Central memory CD8-positive, alpha-beta T cell (primary cell): ENCODE results near the gene KANSL1L.

Source experiments
- ATAC-seq: fragments of 150-1000 bp; cut with Tn5 transposase; replicated peaks from 2 replicates; pipeline ENCODE4 v1.10.0; 2022; ENCODE audit warnings: mild to moderate bottlenecking, moderate FRiP score, moderate number of reproducible peaks; ENCODE audit not compliant: poor library complexity, severe bottlenecking; ENCODE audit errors: extremely low read depth
- DNase-seq, 2 donors: peaks; one replicate each; pipeline ENCODE4 v3.0.0; 2021; ENCODE audit warnings: low spot score in 2 of 2
- H3K27ac Mint-ChIP-seq: one replicate; pipeline ENCODE4 v1.8.0; 2022; ENCODE audit warnings: low read depth, mild to moderate bottlenecking, moderate library complexity, mixed read lengths
- H3K27me3 Mint-ChIP-seq: one replicate; pipeline ENCODE4 v1.8.0; 2022; ENCODE audit warnings: mixed read lengths
- H3K36me3 Mint-ChIP-seq: one replicate; pipeline ENCODE4 v1.8.0; 2022; ENCODE audit warnings: mild to moderate bottlenecking, moderate library complexity, mixed read lengths; ENCODE audit not compliant: insufficient read depth
- H3K4me1 Mint-ChIP-seq: one replicate; pipeline ENCODE4 v1.8.0; 2022; ENCODE audit warnings: mixed read lengths
- H3K4me3 Mint-ChIP-seq: one replicate; pipeline ENCODE4 v1.8.0; 2022; ENCODE audit warnings: mild to moderate bottlenecking, moderate library complexity, mixed read lengths
- H3K9me3 Mint-ChIP-seq: one replicate; pipeline ENCODE4 v1.8.0; 2022; ENCODE audit warnings: mixed read lengths

The KANSL1L gene, protein sequence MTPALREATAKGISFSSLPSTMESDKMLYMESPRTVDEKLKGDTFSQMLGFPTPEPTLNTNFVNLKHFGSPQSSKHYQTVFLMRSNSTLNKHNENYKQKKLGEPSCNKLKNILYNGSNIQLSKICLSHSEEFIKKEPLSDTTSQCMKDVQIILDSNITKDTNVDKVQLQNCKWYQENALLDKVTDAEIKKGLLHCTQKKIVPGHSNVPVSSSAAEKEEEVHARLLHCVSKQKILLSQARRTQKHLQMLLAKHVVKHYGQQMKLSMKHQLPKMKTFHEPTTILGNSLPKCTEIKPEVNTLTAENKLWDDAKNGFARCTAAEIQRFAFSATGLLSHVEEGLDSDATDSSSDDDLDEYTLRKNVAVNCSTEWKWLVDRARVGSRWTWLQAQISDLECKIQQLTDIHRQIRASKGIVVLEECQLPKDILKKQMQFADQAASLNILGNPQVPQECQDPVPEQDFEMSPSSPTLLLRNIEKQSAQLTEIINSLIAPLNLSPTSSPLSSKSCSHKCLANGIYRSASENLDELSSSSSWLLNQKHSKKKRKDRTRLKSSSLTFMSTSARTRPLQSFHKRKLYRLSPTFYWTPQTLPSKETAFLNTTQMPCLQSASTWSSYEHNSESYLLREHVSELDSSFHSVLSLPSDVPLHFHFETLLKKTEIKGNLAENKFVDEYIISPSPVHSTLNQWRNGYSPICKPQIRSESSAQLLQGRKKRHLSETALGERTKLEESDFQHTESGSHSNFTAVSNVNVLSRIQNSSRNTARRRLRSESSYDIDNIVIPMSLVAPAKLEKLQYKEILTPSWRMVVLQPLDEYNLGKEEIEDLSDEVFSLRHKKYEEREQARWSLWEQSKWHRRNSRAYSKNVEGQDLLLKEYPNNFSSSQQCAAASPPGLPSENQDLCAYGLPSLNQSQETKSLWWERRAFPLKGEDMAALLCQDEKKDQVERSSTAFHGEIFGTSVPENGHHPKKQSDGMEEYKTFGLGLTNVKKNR

GRCh38 chr2:210171309-210172218 is at the start of gene KANSL1L:
TSS of gene KANSL1L (minus strand) at chr2:210171409. CDS start at chr2:210154582, 16,827 bp downstream.
- peaks cover 16% of the 10 kb centered on the region for H3K4me1 Mint-ChIP-seq
- DNase-seq (peak; percentile 93 to 97), ATAC-seq (peak; percentile 83)
- peak within 1 kb of the TSS; percentile 95 for H3K4me3 Mint-ChIP-seq
- no peaks in the 10 kb centered on the region for H3K27me3 Mint-ChIP-seq
- peak within 1 kb of the TSS; percentile 95 for H3K27ac Mint-ChIP-seq
- peaks cover 8% of the 10 kb centered on the region for H3K36me3 Mint-ChIP-seq
- no peaks in the 10 kb centered on the region for H3K9me3 Mint-ChIP-seq

DNA sequence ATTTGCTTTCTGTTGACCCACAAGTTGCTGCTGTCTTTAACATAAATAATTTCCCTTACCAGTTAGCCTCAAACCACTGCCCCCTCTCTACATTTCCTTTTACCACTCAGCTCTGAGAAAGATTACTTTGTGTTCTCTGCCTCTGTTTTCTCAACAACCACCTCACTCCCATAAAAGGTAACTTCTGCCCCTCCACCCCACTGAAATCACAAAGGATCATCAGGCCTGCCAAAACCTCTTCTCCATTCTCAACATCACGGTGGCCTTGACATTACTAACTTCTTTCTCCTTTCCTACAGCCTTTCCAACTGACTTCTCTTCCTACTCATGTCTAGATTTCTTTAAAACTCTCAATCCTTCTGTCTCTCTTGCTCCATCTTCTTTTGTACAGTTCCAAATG is 43.9 kb upstream of the KANSL1L start:
- H3K27ac Mint-ChIP-seq = no peak overlapping the region
- no peak overlapping the region for H3K4me3 Mint-ChIP-seq
- peaks cover 10% of the 10 kb centered on the region for H3K27me3 Mint-ChIP-seq
- no peaks in the 10 kb centered on the region for H3K4me1 Mint-ChIP-seq
- H3K36me3 Mint-ChIP-seq = no peaks in the 10 kb centered on the region
- DNase-seq (no peak), ATAC-seq (no peak)
- no peaks in the 10 kb centered on the region for H3K9me3 Mint-ChIP-seq

DNA sequence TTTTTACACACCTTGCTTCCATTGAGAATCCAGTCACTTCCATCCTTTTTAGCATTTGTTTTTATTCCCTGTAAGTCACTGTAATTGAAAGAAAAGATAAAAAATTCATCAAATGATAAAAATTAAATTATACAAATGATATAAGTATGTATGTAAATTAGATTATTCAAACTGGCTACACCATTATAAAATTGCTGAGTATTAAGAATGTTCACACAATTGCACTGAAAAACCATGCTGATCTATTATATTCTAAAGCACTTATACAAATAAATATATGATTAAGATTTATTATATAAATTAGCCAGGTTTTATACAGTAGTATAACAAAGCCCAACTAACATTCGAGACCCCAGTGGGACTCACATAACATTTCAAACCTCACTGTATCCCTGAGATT is 39.0 kb upstream of the KANSL1L start:
- H3K27ac Mint-ChIP-seq = no peak overlapping the region
- no peak for ATAC-seq
- no peak overlapping the region for H3K4me3 Mint-ChIP-seq
- H3K9me3 Mint-ChIP-seq = no peaks in the 10 kb centered on the region
- H3K36me3 Mint-ChIP-seq = no peaks in the 10 kb centered on the region
- DNase-seq = no peak
- H3K4me1 Mint-ChIP-seq = no peaks in the 10 kb centered on the region
- H3K27me3 Mint-ChIP-seq = peaks cover 29% of the 10 kb centered on the region

- H3K4me3 Mint-ChIP-seq = no peak overlapping the region
- ATAC-seq = no peak
Observed at GRCh38 chr2:210207929-210208328, 36.7 kb upstream of the KANSL1L start.

GRCh38 chr2:210203558-210203957 is 32.3 kb upstream of the KANSL1L start:
- Mint-ChIP-seq H3K4me1 (no peaks in the 10 kb centered on the region), H3K36me3 (no peaks in the 10 kb centered on the region), H3K27ac (no peak overlapping the region), H3K9me3 (no peaks in the 10 kb centered on the region), H3K4me3 (no peak overlapping the region), H3K27me3 (peaks cover 62% of the 10 kb centered on the region)
- no peak for DNase-seq
- no peak for ATAC-seq

More at GRCh38 chr2:210207929-210208328, 36.7 kb upstream of the KANSL1L start:
- peaks cover 35% of the 10 kb centered on the region for H3K27me3 Mint-ChIP-seq
- H3K4me1 Mint-ChIP-seq = no peaks in the 10 kb centered on the region
- H3K27ac Mint-ChIP-seq = no peak overlapping the region
- H3K36me3 Mint-ChIP-seq = no peaks in the 10 kb centered on the region
- H3K9me3 Mint-ChIP-seq = no peaks in the 10 kb centered on the region
- DNase-seq = no peak

GRCh38 chr2:210203147-210203546 is 31.9 kb upstream of the KANSL1L start:
- no peak overlapping the region for H3K27ac Mint-ChIP-seq
- no peaks in the 10 kb centered on the region for H3K36me3 Mint-ChIP-seq
- no peaks in the 10 kb centered on the region for H3K4me1 Mint-ChIP-seq
- H3K27me3 Mint-ChIP-seq = peaks cover 60% of the 10 kb centered on the region
- H3K4me3 Mint-ChIP-seq = no peak overlapping the region
- no peaks in the 10 kb centered on the region for H3K9me3 Mint-ChIP-seq
- DNase-seq (no peak), ATAC-seq (no peak)

- Mint-ChIP-seq H3K4me3 (no peak overlapping the region), H3K27ac (no peak overlapping the region), H3K9me3 (no peaks in the 10 kb centered on the region), H3K36me3 (no peaks in the 10 kb centered on the region), H3K27me3 (peaks cover 34% of the 10 kb centered on the region), H3K4me1 (no peaks in the 10 kb centered on the region)
- ATAC-seq (no peak), DNase-seq (no peak)
Observed at GRCh38 chr2:210199854-210200253, 28.6 kb upstream of the KANSL1L start.

DNA sequence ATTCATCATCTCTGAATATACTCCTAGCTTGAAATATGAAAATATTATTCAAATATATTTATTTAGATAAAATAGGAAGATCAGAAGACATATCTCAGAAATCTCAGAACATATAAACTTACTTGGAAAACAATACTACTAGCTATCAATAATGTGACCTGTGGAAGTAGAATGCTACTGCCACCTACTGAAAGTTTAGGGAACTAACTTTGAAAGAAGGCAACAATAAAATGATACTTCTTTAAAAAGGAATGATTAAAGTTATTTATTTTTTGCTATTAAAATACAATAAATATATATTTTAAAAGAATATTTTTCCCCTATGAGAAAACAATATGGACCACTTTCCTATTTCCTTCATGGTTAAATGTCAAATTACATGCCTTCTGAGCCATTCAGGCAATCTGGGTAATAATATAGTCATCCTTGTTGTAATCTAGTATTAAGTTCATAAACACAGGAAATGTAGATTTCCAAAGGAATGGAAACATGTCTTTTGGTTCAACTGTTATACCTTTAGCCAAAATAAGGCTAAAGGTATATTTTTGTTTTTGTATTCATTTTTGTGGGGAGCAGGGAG is 28.1 kb upstream of the KANSL1L start:
- no peaks in the 10 kb centered on the region for H3K4me1 Mint-ChIP-seq
- no peaks in the 10 kb centered on the region for H3K9me3 Mint-ChIP-seq
- no peak overlapping the region for H3K27ac Mint-ChIP-seq
- peak; percentile 36 for ATAC-seq
- peaks cover 34% of the 10 kb centered on the region for H3K27me3 Mint-ChIP-seq
- H3K4me3 Mint-ChIP-seq = no peak overlapping the region
- DNase-seq = no peak
- H3K36me3 Mint-ChIP-seq = no peaks in the 10 kb centered on the region

GRCh38 chr2:210198326-210198725 is 27.1 kb upstream of the KANSL1L start:
- DNase-seq (no peak), ATAC-seq (no peak)
- no peak overlapping the region for H3K4me3 Mint-ChIP-seq
- no peaks in the 10 kb centered on the region for H3K4me1 Mint-ChIP-seq
- peaks cover 31% of the 10 kb centered on the region for H3K27me3 Mint-ChIP-seq
- H3K36me3 Mint-ChIP-seq = no peaks in the 10 kb centered on the region
- H3K9me3 Mint-ChIP-seq = no peaks in the 10 kb centered on the region
- H3K27ac Mint-ChIP-seq = no peak overlapping the region

- Mint-ChIP-seq H3K36me3 (no peaks in the 10 kb centered on the region), H3K4me1 (no peaks in the 10 kb centered on the region), H3K4me3 (no peak overlapping the region), H3K9me3 (no peaks in the 10 kb centered on the region), H3K27me3 (peaks cover 25% of the 10 kb centered on the region), H3K27ac (no peak overlapping the region)
- DNase-seq (no peak), ATAC-seq (no peak)
Observed at GRCh38 chr2:210197720-210198119, 26.5 kb upstream of the KANSL1L start.

- Mint-ChIP-seq H3K4me1 (no peaks in the 10 kb centered on the region), H3K27me3 (peaks cover 11% of the 10 kb centered on the region), H3K4me3 (no peak overlapping the region), H3K9me3 (no peaks in the 10 kb centered on the region), H3K27ac (no peak overlapping the region), H3K36me3 (no peaks in the 10 kb centered on the region)
- DNase-seq = no peak
- ATAC-seq = no peak
Observed at GRCh38 chr2:210195101-210195852, 24.1 kb upstream of the KANSL1L start.
